Nephron progenitor cell (in vitro differentiated cells): ENCODE measurements around the gene SLC24A2.
A peak's percentile ranks its signal among the peaks of the same experiment; 100 is the strongest.

Source experiments
- DNase-seq: peaks from one replicate; pipeline ENCODE4 v3.0.0; 2021
- H3K27ac Mint-ChIP-seq: 2 replicates; pipeline ENCODE4 v1.8.0; 2021; ENCODE audit warnings: mild to moderate bottlenecking, moderate library complexity, mixed read lengths
- H3K27me3 Mint-ChIP-seq: 2 replicates; pipeline ENCODE4 v1.8.0; 2021; ENCODE audit warnings: mild to moderate bottlenecking, low read depth, mixed read lengths; ENCODE audit not compliant: poor library complexity
- H3K36me3 Mint-ChIP-seq: 2 replicates; pipeline ENCODE4 v1.8.0; 2021; ENCODE audit warnings: low read depth, mixed read lengths
- H3K4me1 Mint-ChIP-seq: 2 replicates; pipeline ENCODE4 v1.8.0; 2021; ENCODE audit warnings: mixed read lengths
- H3K4me3 Mint-ChIP-seq: 2 replicates; pipeline ENCODE4 v1.8.0; 2021; ENCODE audit warnings: mild to moderate bottlenecking, moderate library complexity, mixed read lengths
- H3K9me3 Mint-ChIP-seq: 2 replicates; pipeline ENCODE4 v1.8.0; 2021; ENCODE audit warnings: mild to moderate bottlenecking, moderate library complexity, mixed read lengths
- CTCF ChIP-seq: fragments of 200-600 bp; sonication (generic); IDR thresholded peaks from 2 replicates; pipeline ENCODE4 v1.5.0; 2021; ENCODE audit warnings: antibody characterized with exemption

Gene SLC24A2

GRCh38 chr9:19788152-19788551 is 685 bp downstream of the SLC24A2 start:
- peaks cover 19% of the 10 kb centered on the region for H3K9me3 Mint-ChIP-seq
- H3K4me1 Mint-ChIP-seq = peaks cover 8% of the 10 kb centered on the region
- H3K27ac Mint-ChIP-seq = no peak overlapping the region
- H3K4me3 Mint-ChIP-seq = peak overlapping the region; percentile 83
- H3K27me3 Mint-ChIP-seq = peaks cover 64% of the 10 kb centered on the region
- no peak for TF ChIP-seq CTCF
- peaks cover 8% of the 10 kb centered on the region for H3K36me3 Mint-ChIP-seq
- DNase-seq = peak; percentile 65

GRCh38 chr9:19787672-19788071 is 1.2 kb downstream of the SLC24A2 start:
- peaks cover 8% of the 10 kb centered on the region for H3K36me3 Mint-ChIP-seq
- no peak overlapping the region for H3K27ac Mint-ChIP-seq
- peak overlapping the region; percentile 83 for H3K4me3 Mint-ChIP-seq
- peaks cover 17% of the 10 kb centered on the region for H3K9me3 Mint-ChIP-seq
- TF ChIP-seq CTCF = no peak
- peaks cover 61% of the 10 kb centered on the region for H3K27me3 Mint-ChIP-seq
- no peak for DNase-seq
- peaks cover 8% of the 10 kb centered on the region for H3K4me1 Mint-ChIP-seq

- H3K9me3 Mint-ChIP-seq = peaks cover 3% of the 10 kb centered on the region
- no peak overlapping the region for H3K27ac Mint-ChIP-seq
- peaks cover 8% of the 10 kb centered on the region for H3K4me1 Mint-ChIP-seq
- DNase-seq = no peak
- H3K27me3 Mint-ChIP-seq = peaks cover 42% of the 10 kb centered on the region
- H3K4me3 Mint-ChIP-seq = no peak overlapping the region
- no peaks in the 10 kb centered on the region for H3K36me3 Mint-ChIP-seq
- TF ChIP-seq CTCF = no peak
Measured at GRCh38 chr9:19785230-19785629, 3.6 kb downstream of the SLC24A2 start.

GRCh38 chr9:19784136-19784535 is 4.7 kb downstream of the SLC24A2 start:
- peaks cover 8% of the 10 kb centered on the region for H3K4me1 Mint-ChIP-seq
- TF ChIP-seq CTCF = no peak
- H3K27ac Mint-ChIP-seq = no peak overlapping the region
- H3K27me3 Mint-ChIP-seq = peaks cover 35% of the 10 kb centered on the region
- H3K9me3 Mint-ChIP-seq = no peaks in the 10 kb centered on the region
- no peaks in the 10 kb centered on the region for H3K36me3 Mint-ChIP-seq
- no peak overlapping the region for H3K4me3 Mint-ChIP-seq
- DNase-seq = no peak

GRCh38 chr9:19783500-19783899 is 5.3 kb downstream of the SLC24A2 start:
- H3K9me3 Mint-ChIP-seq = peaks cover 4% of the 10 kb centered on the region
- TF ChIP-seq CTCF = no peak
- no peaks in the 10 kb centered on the region for H3K36me3 Mint-ChIP-seq
- peaks cover 29% of the 10 kb centered on the region for H3K27me3 Mint-ChIP-seq
- DNase-seq = no peak
- H3K4me3 Mint-ChIP-seq = no peak overlapping the region
- H3K4me1 Mint-ChIP-seq = peaks cover 8% of the 10 kb centered on the region
- H3K27ac Mint-ChIP-seq = no peak overlapping the region

GRCh38 chr9:19782005-19782404 is 6.8 kb downstream of the SLC24A2 start:
- H3K9me3 Mint-ChIP-seq = peaks cover 4% of the 10 kb centered on the region
- no peak overlapping the region for H3K27ac Mint-ChIP-seq
- H3K27me3 Mint-ChIP-seq = peaks cover 14% of the 10 kb centered on the region
- H3K4me1 Mint-ChIP-seq = no peaks in the 10 kb centered on the region
- no peak for TF ChIP-seq CTCF
- DNase-seq = peak; percentile 30
- no peaks in the 10 kb centered on the region for H3K36me3 Mint-ChIP-seq
- H3K4me3 Mint-ChIP-seq = no peak overlapping the region
